HG03103 (cell line): Measurements from ENCODE around the gene PLEKHA4.
"Not testable (repeated sequence)": the region's sequence is repeated elsewhere in the genome, so short reads cannot be mapped to it uniquely, and the experiment has no call there.

Experiments used
- ATAC-seq: cut with Tn5 transposase; IDR thresholded peaks from one replicate; pipeline ENCODE4 v1.9.1; 2021; ENCODE audit warnings: low read depth; ENCODE audit not compliant: unreplicated experiment

PLEKHA4 gene

DNA sequence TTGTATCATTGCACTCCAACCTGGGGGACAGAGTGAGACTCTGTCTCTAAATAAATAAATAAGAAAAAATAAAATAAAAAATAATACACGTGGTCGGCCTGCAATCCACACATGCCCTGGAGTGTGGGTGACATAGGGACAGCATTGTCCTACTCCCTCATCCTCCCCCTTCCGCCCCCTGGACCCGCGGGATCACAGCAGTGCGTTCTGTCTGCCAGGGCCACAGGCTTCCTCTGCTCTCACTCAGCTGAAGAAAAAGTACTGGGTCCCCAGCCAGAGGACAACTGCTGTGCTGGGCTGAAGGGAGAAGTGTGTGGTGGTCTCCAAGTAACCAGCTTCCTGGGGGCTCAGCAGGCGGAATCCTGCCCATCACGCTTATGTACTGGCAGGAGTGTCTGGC lies 63.9 kb downstream of the PLEKHA4 start:
- no peak for ATAC-seq

DNA sequence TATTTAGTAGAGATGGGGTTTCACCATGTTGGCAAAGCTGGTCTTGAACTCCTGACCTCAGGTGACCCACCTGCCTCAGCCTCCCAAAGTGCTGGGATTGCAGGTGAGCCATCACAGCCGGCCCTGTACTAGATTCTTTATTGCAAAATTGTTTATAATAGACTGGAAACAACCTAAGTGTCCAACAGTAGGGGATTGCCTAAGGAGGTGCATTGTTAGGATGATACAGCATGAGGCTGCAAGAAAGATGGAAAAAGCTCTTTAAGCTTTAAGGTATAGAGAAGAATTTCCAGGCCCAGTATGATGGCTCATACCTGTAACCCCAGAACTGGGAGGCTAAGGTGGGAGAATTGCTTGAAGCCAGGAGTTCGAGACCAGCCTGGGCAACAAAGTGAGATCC lies 65.8 kb downstream of the PLEKHA4 start:
- ATAC-seq = no peak

DNA sequence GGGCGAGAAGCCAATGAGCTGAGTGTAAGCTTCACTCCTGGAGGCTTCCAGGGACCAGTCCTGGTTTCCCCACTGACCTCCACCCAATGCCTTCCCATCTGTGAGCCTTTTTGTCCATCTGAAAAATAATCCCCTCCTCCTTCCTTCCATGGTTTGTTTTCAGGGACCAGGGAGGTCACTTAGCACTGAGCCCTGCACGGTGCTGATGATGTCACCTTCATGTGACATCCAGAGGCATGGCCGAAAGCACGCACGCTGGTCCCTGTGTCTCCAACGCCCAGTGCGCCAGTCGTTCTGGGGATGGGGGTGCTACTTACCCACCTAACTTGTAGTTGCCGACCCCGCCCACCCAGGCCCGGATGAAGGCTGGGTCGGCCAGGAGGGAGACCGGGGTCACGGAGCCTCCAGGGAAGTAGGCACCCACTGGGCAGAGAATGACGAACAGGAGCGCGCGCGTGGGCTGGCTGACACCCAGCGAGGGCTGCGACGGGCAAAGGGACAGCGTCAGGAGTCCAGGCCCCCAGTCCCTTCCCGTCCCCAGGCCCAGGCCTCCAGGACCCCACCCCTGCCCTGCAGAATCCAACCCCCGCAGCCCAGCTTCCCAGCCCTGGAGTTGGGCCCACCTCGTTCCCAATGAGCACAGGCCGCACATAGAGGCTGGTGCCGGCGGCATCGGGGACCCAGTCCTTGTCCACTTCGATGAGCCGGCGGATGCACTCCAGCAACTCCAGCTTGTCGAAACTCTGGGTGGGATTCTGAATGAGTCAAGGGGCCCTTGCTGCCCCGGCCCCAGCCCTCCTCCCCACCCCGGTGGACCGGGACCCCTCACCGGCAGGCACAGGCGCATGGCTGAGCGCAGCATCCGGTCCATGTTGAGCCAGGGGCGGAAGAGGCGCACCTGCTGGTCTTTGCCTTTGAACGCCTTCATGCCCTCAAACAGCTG lies 68.8 kb downstream of the PLEKHA4 start:
- ATAC-seq = no peak

DNA sequence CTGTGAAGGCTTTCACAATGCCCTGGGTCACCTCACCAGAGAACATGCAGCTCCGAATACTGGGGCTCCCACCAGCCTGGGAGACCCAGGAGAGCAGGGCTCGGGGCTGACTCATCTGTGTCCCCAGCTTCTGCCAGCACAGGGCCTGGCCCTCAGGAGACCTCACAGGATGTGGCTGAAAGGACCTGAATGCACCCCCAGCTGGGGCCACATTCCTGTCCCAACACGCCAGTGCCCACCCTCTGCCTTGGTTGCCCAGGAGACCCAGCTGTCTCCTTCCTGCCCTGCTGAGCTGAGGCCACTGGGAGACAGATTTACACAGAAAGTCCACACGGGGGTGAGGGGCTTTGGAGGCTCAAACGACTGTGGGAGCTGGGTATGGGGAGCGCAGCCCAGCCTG lies 69.5 kb downstream of the PLEKHA4 start:
- no peak for ATAC-seq

DNA sequence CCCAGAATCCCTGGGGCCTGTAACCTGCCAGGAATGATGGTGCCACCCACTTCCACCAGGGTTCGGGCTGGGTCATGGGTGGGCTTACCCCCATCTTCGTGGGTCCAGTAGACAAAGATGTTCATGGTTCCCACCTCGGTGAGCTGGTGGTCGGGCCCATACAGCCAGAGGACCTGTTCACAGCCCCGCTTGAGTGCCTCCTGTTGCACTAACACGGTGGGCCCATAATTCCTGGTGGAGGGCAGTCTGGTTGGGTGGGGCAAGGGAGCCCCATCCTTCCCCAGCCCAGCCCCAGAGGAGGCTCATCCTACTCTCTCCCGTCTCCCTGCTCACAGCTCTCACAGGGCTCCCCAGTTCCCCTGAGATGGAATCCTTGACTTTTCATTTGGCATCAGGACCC lies 71.3 kb downstream of the PLEKHA4 start:
- no peak for ATAC-seq

DNA sequence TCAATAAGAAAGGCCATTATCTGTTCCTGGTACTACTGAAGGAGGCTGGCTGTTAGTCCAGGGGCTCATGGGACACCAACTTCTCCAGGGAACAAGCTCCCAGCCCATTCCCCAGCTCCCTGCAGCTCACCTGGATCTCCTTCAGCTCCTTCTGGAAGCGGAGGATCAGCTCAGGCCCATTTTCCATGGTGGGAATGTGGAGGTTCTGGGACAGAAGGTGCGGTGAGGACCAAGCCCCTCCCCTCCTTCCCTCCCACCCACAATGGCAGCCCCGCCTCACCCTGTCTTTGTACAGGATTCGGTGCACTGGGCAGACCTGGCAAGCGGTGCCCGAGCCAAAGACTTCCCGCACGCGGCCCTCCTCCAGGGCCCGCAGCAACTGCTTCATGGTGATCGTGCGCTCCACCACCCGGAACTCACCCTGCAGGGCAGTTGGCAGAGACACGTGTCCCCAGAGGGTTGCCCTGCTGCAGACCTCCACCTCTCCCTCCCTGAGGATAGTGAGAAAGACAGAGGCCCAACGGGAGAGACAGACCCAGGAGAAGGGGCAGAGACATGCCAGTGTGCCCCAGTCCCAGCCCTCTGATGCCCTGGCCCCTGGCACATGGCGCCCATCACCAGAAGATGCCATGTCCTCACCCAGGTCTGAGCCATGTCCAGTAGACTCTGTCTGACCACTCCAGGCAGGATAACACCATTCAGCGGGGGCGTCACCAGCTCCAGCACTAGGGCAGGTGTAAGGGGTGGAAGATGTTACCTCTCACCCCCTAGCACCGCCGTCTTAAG lies 71.9 kb downstream of the PLEKHA4 start:
- no peak for ATAC-seq

DNA sequence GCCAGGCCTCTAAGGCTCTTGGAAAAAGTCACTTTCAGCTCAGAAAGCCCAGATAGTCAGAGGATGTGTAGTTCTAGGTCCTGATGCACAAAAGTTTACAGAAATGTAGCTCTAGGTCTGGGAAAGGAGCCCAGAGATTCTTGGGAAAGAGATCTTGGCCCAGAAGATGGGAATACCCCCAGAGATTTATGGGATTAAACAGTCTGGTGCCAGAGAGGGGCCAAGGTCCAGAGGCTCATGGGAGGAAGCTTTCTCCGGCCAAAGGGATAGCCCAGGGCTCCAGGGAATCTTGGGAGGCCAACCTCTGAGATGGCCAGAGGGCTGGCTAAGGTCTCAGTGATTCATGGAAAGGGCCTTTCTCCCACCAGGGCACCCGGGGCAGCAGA lies 72.7 kb downstream of the PLEKHA4 start:
- ATAC-seq = no peak

DNA sequence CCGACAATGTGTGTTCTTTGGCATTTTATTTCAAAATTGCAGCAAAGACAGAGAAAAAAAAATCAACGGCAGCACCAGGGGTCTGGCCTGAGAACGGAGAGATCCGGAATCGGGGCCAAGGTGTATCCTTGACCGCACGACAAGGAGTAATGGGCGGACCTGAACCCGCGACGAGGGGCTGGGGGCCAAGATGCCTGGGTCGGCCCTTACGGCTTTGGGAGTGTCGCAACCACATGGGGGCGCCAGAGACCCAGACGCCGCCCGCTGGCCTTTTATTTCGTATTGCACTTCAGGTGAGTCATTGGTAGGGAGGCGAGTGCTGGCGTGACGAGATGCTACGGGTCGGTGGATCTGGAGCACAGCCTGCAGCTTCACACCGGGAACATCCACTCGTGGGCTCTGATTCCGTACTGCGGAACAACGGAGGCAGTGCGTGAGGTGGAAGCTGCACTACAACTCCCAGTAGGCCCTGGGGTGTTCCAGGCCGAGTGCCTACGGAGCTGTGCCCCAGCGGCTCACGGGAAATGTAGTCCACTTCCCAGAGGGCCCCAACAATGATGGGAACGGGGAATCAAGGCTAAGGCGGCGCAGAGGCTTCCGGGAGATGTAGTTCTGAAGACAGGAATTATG lies 73.2 kb downstream of the PLEKHA4 start:
- ATAC-seq = peak; percentile 67

DNA sequence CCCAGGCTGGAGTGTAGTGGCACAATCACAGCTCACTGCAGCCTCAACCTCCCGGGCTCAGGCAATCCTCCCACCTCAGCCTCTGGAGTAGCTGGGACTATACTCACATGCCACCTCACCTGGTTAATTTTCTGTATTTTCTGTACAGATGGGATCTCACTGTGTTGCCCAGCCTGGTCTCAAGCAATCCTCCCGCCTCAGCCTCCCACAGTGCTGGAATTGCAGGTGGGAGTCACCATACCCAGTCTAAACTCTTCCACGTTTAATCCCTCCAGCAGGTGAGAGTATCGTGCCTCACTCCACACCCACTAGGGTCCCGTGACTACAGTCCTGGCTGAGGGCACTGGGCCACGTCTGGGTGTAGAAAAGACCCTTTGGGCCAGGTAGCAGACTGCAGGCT lies 74.1 kb downstream of the PLEKHA4 start:
- no peak for ATAC-seq

DNA sequence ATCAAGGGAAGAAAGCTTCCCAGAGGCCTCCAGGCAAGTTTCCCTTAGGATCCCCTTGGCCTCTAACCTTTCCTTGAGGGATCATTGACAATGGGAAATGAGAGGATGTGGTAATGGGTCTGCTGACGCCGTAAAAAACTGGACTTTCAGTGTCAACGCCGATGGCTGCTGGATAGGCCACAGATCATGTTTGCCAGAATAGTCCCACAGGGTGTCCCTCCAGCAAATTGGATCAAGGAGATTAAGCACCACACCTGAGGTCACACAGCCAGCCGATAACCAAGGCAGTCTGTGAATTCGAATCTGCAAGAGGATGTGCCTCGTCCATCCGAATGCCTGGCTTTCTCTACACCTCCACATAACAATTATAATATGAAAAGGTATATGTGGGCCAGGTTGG lies 75.1 kb downstream of the PLEKHA4 start:
- no peak for ATAC-seq

DNA sequence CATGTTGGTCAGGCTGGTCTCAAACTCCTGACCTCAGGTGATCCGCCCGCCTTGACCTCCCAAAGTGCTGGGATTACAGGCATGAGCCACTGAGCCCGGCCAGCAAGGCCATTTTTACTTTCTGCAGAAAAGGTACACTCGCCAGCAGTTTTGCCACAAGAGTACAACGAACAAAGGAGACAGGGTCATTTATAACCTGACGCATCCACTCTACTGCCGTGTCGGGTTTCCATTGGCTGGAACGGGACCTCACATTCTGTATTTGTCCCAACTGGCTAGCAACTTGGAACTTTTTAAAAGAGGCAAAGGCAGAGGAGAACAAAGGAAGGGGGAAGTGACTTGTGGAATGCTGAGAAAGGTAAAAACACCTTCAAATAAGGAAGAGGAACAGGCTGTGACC lies 81.1 kb downstream of the PLEKHA4 start:
- ATAC-seq = not testable (repeated sequence)
